Measurements from ENCODE around the gene SSC4D.
A peak's percentile ranks its signal among the peaks of the same experiment; 100 is the strongest.
"Not testable (repeated sequence)": the region's sequence is repeated elsewhere in the genome, so short reads cannot be mapped to it uniquely, and the experiment has no call there.

Gene SSC4D

DNA sequence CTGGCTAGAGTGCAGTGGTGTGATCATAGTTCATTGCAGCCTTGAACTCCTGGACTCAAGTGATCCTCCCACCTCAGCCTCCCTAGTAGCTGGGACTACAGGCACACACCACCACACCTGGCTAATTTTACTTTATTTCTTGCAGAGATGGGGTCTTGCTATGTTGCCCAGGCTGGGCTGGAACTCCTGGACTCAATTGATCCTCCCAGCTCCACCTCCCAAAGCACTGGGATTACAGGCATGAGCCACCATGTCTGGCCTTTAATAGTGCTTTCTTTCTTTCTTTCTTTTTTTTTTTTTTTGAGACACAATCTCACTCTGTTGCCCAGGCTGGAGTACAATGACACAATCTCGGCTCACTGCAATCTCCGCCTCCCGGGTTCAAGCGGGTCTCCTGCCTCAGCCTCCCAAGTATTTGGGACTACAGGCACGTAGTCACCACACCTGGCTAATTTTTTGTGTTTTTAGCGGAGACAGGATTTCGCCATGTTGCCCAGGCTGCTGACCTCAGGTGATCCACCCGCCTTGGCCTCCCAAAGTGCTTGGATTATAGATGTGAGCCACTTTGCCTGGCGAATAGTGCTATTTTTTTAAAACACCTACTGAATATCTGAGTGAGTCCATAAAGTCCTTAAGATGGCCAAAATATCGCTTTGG is 8.3 kb upstream of the SSC4D start:
- DNase-seq = not testable (repeated sequence)

DNA sequence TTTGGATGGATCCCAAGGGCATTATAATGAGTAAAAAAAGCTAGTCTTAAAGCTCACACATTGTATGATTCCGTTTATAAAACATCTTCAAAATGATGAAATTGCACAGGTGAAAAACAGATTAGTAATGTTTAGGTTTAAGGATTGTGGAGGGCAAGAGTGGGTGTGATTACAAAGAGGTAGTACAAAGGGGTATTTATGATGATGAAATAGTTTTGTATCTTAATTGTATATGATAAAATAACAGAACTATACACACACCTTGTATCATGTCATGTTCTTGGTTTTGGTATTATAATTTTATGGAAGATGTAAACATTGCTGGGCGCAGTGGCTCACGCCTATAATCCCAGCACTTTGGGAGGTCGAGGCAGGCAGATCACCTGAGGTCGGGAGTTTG is 2.8 kb upstream of the SSC4D start:
- no peak for DNase-seq

DNA sequence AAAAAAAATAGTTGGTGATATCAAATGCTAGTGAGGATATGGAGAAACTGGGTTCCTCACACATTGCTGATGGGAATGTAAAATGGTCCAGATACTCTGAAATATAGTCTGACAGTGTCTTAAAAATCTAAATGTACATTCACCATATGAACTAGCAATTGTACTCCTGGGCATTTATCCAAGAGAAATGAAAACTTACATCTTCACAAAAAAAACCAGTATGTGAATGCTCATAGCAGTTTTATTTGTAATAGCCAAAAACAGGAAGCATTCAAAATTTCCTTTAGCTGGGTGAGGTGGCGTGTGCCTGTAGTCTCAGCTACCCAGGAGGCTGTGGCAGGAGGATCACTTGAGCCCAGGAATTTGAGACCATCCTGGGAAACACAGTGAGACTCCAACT is 2.1 kb upstream of the SSC4D start:
- no peak for DNase-seq

DNA sequence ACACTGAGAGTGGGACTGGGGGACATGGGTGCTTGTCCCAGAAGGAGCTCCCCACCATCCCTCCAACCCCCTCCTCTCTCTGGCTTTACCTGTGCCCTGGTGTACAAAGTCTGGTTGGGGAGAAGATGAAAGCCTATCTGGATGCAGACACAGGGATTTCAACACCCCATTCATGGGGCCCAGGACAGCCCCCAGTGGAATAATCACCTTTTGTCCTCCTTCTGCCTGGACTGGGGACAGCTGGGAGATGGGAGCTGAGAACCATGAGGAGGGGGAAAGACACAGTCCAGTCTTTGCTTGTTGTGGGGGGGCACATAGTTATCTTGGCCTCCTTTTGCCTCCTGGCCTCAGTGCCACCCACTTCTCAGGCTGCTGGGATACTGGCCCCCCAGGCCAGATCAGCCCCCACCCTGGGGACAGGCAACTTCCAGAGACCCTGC is 1.4 kb downstream of the SSC4D start:
- DNase-seq = no peak

DNA sequence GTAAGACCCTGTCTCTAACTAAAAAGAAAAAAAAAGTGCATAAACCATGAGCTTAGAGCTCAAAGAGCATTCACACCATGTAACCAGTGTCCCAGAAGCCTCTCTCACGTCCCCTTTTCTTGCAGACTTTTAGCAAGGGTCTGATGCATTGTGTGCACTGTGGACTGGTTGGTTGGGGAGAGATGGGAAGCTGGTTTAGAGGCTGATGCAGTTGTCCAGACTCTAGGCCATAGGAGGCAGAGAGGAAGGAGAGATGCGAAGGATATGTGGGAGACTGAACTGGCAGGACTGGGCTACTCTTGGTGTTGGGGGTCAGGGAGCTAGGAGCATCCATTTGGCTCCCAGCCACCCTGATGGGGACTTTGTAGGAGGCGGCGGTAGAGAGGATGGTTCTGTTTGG is 1.8 kb downstream of the SSC4D start:
- DNase-seq = no peak

DNA sequence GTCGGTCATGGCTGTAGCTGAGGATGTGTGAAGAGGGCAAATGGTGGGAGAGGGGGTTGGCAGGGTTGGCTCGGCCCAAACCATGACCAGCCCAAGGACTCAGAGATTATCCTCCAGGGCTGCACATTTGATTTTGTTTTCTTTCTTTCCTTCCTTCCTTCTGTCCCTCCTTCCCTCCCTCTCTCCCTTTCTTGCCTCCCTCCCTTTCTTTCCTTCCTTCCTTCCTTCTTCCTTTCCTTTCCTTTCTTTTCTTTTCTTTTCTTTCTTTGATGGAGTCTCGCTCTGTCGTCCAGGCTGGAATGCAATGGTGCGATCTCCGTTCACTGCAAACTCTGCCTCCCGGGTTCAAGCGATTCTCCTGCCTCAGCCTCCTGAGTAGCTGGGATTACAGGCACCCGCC is 3.8 kb downstream of the SSC4D start:
- no peak for DNase-seq

DNA sequence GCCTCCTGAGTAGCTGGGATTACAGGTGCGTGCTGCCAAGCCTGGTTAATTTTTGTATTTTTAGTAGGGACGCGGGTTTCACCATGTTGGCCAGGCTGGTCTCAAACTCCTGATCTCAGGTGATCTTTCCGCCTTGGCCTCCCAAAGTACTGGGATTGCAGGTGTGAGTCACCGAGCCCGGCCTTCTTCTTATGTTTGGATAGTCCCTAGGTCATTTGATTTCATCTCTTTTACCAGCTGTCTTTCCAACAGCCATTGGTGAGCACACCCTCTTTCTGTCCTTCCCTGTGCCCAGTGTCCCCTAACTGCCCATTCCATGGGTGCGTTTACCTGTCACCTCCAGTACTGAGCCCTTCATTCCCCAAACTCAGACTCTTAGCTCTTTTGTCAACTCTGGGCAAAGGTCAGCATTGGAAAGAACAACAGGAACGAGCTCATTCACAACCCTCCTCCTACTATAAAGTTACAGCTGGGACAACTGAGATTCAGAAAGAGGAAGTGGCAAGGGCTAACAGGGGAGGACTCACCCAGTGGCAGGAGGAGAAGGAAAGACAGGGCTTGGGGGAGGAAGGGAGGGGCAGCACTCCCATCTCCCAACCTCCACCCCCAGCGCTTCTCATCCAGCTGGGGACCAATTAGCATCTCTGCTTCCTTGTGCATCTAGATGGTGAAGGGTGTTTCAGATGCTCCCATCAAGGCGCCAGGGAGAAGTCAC is 5.6 kb downstream of the SSC4D start:
- no peak for DNase-seq

DNA sequence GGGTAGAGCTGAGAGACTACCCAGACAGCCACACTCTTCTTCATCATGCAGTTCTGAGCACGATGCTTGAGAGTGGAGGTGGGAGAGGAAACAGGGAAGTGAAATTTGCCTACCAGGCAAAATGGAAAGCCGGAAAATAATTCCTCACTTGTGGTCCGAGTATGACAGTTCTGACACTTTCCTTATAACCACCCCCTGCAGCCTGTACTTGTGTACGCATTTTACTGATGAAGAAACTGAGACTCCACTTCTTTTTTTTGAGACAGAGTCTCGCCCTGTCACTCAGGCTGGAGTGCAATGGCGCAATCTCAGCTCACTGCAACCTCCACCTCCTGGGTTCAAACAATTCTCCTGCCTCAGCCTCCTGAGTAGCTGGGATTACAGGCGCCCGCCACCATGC is 6.4 kb downstream of the SSC4D start:
- DNase-seq = not testable (repeated sequence)

DNA sequence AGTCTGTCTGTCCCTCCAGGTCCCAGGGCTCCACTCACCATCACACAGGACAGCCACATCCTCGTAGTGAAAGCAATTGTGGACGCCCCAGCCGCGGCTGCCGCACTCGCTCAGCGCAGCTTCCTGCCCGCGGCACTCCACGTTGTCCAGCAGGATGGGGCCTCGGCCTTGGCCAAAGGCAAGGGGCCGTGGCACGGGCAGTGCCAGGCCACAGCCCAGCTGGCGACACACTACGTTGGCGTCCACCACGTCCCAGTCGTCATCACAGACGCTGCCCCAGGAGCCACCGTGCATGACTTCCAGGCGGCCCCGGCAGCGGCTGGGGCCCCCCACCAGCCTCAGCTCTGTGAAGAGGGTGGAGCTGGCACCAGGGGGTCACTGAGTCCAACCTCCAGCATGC is 9.2 kb downstream of the SSC4D start:
- DNase-seq = no peak

DNA sequence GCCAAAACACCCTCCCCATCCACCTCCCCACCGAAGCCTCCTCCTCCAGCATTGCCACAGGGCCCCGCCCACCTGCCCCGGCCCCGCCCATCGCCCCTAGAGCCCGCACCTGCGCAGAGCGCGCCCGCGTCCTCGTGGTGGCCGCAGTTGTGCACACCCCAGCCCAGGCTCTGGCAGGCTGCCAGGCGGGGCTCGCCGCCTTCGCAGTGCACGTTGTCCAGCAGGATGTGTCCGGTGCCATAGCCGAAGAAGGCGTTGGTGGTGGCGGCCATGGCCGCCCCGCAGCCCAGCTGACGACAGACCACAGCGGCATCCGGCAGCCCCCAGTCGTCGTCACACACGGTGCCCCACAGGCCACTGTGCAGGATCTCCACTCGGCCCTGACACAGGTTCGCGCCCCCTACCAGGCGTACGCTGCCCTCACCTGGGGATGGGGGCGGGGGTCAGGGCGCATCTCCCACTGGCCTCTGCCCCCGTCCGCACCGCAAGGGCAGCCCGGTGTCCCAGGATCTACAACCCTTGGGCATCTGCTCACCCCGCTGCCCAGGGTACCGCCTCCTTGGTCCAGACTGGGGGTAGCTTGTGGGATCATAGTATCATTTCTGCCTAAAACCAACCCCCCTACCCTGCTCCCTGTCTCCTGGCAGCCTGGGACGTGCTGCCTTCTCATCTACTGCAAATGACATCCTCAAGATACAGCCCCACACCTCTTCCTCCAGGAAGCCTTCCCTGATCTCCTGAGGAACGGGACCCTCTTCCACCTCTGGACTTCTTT is 11.9 kb downstream of the SSC4D start:
- peak; percentile 61 for DNase-seq

DNA sequence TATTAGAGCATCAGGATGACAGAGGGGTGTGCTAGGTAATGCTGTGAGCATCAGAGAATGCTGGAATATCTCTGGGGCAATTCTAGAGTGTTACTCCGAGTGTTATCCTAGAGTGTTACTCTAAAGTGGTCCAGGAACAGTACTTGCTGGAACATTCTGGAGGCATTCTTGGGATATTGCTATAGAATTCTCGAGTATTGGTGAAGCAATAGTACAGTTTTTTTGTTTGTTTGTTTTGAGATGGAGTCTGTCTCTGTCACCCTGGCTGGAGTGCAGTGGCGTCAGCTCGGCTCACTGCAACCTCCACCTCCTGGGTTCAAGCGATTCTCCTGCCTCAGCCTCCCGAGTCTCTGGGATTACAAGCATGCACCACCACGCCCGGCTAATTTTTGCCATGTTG is 12.6 kb downstream of the SSC4D start:
- DNase-seq = no peak

DNA sequence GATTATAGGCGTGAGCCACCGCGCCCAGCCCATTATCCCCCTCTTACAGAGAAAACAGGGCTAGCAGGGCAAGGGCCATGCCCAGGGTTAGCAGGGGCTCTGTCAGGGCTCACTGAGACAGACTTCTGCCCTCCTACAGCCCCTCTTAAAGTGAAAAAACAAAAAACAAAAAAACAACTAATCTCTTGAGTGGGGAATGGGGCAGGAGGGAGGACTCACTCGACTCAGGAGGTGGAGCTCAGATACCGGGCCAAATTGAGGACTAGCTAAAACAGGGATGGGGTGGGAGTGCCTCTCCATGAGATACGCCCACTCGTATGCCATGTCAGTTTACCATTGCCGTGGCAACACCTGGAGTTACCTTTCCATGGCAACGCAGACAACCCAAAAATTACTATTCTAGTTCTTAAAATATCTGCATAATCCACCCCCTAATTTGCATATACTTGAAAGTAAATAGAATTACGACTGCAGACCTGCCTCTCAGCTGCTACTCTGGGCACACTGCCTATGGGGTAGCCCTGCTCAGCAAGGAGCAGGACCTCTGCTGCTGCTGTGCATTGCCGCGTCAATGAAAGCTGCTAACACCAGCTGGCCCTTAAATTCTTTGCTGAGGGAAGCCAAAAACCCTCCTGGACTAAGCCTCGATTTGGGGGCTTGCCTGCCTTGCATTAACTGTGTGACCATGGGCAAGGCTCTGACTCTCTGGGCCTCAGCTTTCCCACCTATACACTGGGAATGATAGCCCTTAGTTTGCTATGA is 13.4 kb downstream of the SSC4D start:
- no peak for DNase-seq

DNA sequence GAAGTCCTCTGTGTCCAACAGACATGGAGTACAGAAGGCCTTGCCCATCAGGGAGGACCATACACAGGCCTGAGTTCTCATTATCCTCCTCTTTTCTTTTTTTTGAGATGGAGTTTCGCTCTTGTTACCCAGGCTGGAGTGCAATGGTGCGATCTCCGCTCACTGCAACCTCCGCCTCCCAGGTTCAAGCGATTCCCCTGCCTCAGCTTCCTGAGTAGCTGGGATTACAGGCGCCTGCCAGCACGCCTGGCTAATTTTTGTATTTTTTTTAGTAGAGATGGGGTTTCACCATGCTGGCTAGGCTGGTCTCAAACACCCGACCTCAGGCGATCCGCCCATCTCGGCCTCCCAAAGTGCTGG is 13.9 kb downstream of the SSC4D start:
- not testable (repeated sequence) for DNase-seq

DNA sequence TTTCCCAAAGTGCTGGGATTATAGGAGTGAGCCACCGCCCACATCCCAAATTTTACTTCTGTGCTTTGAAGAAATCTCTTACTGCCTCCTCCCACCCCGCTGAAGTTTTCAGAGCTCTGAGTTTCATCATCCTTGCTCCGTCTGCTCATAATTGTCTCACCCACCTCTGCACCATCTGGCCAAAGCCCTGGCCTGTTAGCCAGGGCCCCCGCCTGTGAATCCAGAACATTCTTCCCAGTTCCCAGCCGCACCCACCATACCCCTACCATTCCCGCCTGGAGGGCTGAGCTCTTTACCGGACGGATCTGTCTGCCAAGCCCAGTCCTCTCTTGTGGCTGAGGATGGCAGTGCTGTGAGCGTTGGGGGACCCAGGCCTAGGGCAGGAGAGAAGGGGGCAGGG is 14.5 kb downstream of the SSC4D start:
- no peak for DNase-seq

DNA sequence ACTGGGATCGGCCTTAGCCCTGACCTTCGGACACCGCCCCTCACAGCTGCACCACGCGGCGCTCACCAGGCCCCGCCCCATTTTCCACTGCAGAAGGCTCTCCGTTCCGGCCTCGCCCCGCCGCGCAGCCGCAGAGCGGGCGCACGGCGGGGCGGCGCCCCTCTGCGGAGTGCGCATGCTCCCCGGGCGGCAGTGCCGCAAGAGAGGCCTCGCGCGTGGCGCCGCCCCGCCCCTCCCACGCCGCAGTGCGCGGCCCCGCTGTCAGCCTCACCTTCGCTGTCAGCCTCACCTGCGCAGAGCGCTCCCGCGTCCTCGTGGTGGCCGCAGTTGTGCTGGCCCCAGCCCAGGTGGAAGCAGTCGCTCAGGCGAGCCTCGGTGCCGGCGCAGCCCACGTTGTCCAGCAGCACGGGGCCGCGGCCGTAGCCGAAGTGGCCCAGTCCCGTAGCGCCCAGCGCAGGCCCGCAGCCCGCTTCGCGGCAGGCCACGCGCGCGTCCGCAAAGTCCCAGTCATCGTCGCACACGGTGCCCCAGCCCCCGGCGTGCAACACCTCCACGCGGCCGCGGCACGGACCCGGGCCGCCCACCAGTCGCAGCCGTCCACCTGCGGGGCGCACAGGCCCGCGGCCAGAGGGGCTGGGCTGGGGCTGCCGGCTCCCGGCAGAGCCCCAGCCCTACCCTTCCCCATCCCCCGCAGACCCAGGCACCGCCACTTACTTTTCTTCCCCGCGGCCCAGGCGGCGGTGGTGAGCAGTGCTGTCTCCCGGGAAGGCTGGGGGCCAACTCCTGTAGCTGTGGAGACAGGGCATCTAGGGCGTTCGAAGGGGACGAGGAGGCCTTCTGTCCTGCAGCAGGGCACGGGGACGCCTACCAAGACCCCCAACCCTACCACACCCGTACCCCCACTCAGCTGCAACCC is 16.1 kb downstream of the SSC4D start:
- DNase-seq = peak; percentile 87

DNA sequence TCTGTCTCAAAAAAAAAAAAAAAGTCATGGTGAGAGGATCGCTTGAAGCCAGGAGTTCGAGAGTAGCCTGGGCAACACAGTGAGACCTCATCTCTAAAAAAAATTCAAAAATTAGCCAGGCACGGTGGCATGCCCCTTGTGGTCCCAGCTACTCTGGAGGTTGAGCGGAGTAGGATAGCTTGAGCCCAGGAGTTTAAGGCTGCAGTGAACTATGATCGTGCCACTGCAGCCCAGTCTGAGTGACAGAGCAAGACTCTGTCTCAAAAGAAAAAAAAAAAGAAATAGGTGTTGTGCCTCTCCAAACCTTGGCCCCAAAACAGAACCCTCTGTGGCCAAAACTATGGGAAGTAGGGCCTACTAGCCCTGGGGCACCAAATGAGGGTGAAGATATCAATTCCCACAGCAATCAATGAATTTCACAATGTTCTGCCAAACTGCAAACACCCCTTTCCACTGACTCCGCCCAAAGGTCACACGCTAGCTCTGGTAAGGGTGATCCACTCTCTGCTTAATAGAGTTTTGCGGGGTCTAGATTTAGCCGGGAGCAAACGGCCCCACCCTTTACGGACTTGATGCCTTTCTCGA is 16.9 kb downstream of the SSC4D start:
- DNase-seq = no peak

DNA sequence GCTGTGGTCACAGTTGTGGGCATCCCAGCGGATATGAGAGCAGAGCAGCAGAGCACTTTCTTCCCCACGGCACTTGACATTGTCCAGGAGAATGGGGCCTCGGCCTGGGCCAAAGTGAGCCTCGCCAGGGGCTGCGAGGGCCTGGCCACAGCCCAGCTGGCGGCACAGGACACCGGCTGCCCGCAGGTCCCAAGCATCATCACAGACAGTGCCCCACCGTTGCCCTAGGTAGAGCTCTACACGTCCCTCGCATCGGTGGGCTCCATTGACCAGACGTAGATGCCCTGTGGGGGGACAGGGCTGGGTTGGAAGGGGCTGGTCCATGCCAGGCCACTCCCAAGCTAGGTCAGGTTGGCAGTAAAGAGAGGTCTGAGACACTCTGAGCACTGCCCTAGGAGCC is 19.4 kb downstream of the SSC4D start:
- DNase-seq = no peak

DNA sequence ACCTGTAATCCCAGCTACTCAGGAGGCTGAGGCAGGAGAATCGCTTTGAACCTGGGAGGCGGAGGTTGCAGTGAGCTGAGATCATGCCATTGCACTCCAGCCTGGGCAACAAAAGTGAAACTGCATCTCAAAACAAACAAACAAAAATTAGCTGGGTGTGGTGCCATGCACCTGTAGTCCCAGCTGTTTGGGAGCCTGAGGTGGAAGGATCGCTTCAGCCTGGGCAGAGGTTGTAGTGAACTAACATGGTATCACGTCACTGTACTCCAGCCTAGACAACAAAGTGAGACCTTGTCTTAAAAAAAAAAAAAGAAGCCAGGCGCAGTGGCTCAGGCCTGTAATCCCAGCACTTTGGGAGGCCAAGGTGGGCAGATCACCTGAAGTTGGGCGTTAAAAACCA is 21.7 kb downstream of the SSC4D start:
- DNase-seq = not testable (repeated sequence)

DNA sequence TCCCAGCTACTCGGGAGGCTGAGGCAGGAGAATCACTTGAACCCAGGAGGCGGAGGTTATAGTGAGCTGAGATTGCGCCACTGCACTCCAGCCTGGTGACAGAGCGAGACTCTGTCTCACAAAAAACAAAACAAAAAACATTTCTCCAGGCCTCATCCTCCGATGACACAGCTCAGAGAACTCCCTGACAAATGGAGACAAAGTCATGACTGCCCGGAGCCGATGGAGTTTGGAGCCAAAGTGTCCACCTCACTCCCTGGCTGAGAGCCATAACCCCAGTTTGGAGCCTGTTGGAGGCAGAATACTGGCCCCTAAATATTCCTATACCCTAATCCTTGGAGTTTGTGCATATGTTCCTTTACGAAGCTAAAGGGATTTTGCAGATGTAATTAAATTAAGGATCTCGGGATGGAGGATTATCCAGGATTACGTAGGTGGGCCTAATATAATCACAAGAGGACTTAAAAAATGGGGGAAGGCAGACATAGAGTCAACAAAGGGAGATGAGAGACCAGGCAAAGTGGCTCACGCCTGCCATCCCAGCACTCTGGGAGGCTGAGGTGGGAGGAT is 22.7 kb downstream of the SSC4D start:
- DNase-seq = no peak

DNA sequence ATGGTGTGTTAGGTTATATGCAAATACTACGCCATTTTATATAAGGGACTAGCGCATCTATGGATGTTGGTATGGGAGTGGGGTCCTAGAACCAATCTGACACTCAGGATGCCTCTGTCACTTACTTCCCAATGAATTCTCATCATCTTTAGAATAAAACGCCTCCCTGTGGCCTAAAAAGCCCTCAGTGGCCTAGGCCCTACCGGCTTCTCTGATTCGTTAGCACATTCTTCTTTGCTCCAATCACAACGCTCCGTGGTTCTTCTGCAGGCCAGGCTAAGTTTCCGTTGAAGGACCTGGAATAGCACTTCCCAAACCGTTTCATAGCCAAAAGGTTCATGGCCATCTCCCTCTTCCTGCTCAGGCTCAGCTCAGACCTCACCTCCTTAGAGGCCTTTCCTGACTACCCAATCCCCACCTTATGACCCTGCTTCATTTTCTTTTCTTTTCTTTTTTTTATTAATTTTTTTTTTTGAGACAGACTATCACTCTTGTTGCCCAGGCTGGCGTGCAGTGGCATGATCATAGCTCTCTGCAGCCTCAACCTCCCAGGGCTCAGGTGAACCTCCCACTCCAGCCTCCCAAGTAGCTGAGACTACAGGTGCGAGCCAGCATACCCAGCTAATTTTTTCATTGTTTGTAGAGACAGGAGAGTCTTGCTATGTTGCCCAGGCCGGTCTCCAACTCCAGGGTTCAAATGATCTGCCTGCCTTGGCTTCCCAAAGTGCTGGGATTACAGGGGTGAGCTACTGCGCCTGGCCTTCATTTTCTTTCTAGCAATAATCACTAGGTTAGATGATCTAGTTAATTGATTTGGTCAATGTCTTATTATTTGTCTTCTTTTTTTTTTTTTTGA is 26.2 kb downstream of the SSC4D start:
- DNase-seq = no peak

DNA sequence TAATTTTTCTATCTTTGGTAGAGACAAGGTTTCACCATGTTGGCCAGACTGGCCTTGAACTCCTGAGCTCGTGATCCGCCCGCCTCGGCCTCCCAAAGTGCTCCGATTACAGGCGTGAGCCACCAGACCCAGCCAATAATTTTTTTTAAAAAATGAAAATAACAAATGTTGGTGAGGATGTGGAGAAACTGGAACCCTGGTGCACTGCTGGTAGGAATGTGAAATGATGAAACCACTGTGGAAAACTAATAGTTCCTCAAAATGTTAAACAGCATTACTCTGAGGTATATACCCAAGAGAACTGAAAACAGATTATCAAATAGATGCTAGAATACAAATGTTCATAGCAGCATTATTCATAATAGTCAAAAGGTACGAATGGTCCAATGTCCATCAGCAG is 27.7 kb downstream of the SSC4D start:
- no peak for DNase-seq
